ENCODE measurements around the gene CTNND2.

DNA sequence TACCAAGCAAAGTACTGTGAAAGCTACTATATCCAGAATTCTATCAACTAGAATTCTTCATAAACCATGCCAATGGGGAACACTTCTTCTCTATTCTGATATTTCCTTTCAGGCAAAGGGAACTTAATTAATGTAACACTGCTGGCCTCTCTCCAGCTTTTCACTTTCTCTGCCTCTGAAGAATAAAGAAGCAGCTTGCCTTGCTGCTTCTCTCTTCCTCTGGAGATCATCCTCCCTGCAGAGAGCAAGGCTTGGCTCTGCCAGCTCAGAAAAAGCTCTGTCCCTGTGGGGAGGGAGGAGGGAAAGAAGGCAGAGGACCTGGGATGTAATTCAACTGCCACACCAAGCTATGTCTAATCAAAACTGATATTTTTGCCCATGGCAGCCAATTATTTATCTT, 6.5 kb downstream of the CTNND2 start:
- no peak for TF ChIP-seq EZH2phosphoT487 (IDR thresholded peaks at IDR 0.05; ENCODE audit: low read length)
- TF ChIP-seq, protein P1, sequence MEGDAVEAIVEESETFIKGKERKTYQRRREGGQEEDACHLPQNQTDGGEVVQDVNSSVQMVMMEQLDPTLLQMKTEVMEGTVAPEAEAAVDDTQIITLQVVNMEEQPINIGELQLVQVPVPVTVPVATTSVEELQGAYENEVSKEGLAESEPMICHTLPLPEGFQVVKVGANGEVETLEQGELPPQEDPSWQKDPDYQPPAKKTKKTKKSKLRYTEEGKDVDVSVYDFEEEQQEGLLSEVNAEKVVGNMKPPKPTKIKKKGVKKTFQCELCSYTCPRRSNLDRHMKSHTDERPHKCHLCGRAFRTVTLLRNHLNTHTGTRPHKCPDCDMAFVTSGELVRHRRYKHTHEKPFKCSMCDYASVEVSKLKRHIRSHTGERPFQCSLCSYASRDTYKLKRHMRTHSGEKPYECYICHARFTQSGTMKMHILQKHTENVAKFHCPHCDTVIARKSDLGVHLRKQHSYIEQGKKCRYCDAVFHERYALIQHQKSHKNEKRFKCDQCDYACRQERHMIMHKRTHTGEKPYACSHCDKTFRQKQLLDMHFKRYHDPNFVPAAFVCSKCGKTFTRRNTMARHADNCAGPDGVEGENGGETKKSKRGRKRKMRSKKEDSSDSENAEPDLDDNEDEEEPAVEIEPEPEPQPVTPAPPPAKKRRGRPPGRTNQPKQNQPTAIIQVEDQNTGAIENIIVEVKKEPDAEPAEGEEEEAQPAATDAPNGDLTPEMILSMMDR (IDR thresholded peaks at IDR 0.05; ENCODE audit: low read length) = no peak
- TF ChIP-seq EZH2 (optimal IDR thresholded peaks at IDR 0.05; ENCODE audit: low read depth, low read length) = no peak
